Activated gamma-delta T cell (primary cell): ENCODE data around the gene SVIL.
"Not testable (repeated sequence)": the region's sequence is repeated elsewhere in the genome, so short reads cannot be mapped to it uniquely, and the experiment has no call there.

Experiments
- DNase-seq: peaks from one replicate; lab custom pipeline; 2025; lab: John Stamatoyannopoulos, UW

Gene SVIL

GRCh38 chr10:29648983-29649268, 14.2 kb upstream of the SVIL start:
- no peak for DNase-seq

GRCh38 chr10:29648114-29648982, 13.6 kb upstream of the SVIL start:
- DNase-seq = no peak

- no peak for DNase-seq
These were observed 12.7 kb upstream of the SVIL start for GRCh38 chr10:29647478-29647877.

- no peak for DNase-seq
These were observed 12.2 kb upstream of the SVIL start for GRCh38 chr10:29646960-29647461.

- no peak for DNase-seq
These were observed 11.6 kb upstream of the SVIL start for GRCh38 chr10:29646238-29646902.

GRCh38 chr10:29643771-29644501, 9.2 kb upstream of the SVIL start:
- DNase-seq = no peak

GRCh38 chr10:29642990-29643389, 8.2 kb upstream of the SVIL start:
- no peak for DNase-seq

GRCh38 chr10:29637537-29637936, 2.8 kb upstream of the SVIL start:
- DNase-seq = no peak

GRCh38 chr10:29636178-29636577, 1.4 kb upstream of the SVIL start:
- DNase-seq = no peak

- DNase-seq = no peak
These were observed 957 bp upstream of the SVIL start for GRCh38 chr10:29635711-29636144.

- DNase-seq = no peak
These were observed 666 bp downstream of the SVIL start for GRCh38 chr10:29634105-29634504.

- no peak for DNase-seq
These were observed 3.8 kb downstream of the SVIL start for GRCh38 chr10:29631049-29631339.

- no peak for DNase-seq
These were observed 4.3 kb downstream of the SVIL start for GRCh38 chr10:29630205-29631048.

- DNase-seq = no peak
These were observed 5.8 kb downstream of the SVIL start for GRCh38 chr10:29628912-29629526.

GRCh38 chr10:29628311-29628710, 6.5 kb downstream of the SVIL start:
- no peak for DNase-seq

GRCh38 chr10:29627201-29628132, 7.3 kb downstream of the SVIL start:
- no peak for DNase-seq

GRCh38 chr10:29624357-29624756, 10.4 kb downstream of the SVIL start:
- not testable (repeated sequence) for DNase-seq

GRCh38 chr10:29623797-29624196, 11.0 kb downstream of the SVIL start:
- DNase-seq = no peak

- DNase-seq = no peak
These were observed 12.3 kb downstream of the SVIL start for GRCh38 chr10:29622382-29622922.

GRCh38 chr10:29621161-29621560, 13.6 kb downstream of the SVIL start:
- no peak for DNase-seq
